K562 (cell line): ENCODE measurements around the gene PSME1. TPM values are rescaled to one million over a fixed set of nuclear protein-coding genes. Genes with fewer than 3 reads are reported as not detected.

Experiments used
- CAMTA2 ChIP-seq: fragments of 250-450 bp; sonication (Bioruptor Pico); conservative IDR thresholded peaks from 2 replicates; pipeline ENCODE4 v1.5.1; 2022
- KLF6 ChIP-seq: fragments of 250-450 bp; sonication (Bioruptor Pico); IDR thresholded peaks from 2 replicates; pipeline ENCODE4 v1.4.0; 2020; ENCODE audit warnings: mild to moderate bottlenecking, moderate library complexity, borderline replicate concordance
- PRDM10 ChIP-seq: fragments of 450-650 bp; IDR thresholded peaks from 2 replicates; pipeline ENCODE4 v1.6.1; 2018; ENCODE audit not compliant: partially characterized antibody
- RREB1 ChIP-seq: fragments of 250-450 bp; sonication (Bioruptor Pico); IDR thresholded peaks from 2 replicates; pipeline ENCODE4 v1.4.0; 2020
- TAF1 ChIP-seq: IDR thresholded peaks from 2 replicates; pipeline ENCODE4 v1.6.1; 2011; ENCODE audit warnings: mild to moderate bottlenecking, low read length, moderate library complexity; ENCODE audit not compliant: insufficient read depth, control insufficient read depth, severe bottlenecking; ENCODE audit errors: extremely low read depth
- TBL1XR1 ChIP-seq, 2 experiments: IDR thresholded peaks; 2 replicates each; pipeline ENCODE4 v1.6.1; 2012; ENCODE audit warnings: improper control_type of control experiment in 2 of 2, low read length in 2 of 2, mild to moderate bottlenecking in 1 of 2
- THRB ChIP-seq: fragments of 450-650 bp; formaldehyde crosslinking; conservative IDR thresholded peaks from 2 replicates; pipeline ENCODE4 v1.4.0; 2022; ENCODE audit warnings: mild to moderate bottlenecking, missing genetic modification characterization
- USF2 ChIP-seq: sonication (generic); formaldehyde crosslinking; IDR thresholded peaks from 2 replicates; pipeline ENCODE4 v1.5.0; 2020; ENCODE audit warnings: missing genetic modification reagents
- ZBTB9 ChIP-seq: fragments of 450-650 bp; formaldehyde crosslinking; IDR thresholded peaks from 2 replicates; pipeline ENCODE4 v1.4.0; 2020; ENCODE audit warnings: mild to moderate bottlenecking, moderate library complexity
- ZFPM2 ChIP-seq: fragments of 250-450 bp; sonication (Bioruptor Pico); IDR thresholded peaks from 2 replicates; pipeline ENCODE4 v1.5.1; 2022; ENCODE audit warnings: mild to moderate bottlenecking
- ZNF175 ChIP-seq: fragments of 200-800 bp; sonication (Bioruptor generic); IDR thresholded peaks from 2 replicates; pipeline ENCODE4 v1.6.1; 2016; ENCODE audit warnings: low read depth, mild to moderate bottlenecking, missing genetic modification characterization, missing compliant biosample characterization
- ZNF197 ChIP-seq: fragments of 200-800 bp; sonication (Bioruptor generic); IDR thresholded peaks from 2 replicates; pipeline ENCODE4 v1.6.1; 2016; ENCODE audit warnings: low read depth, missing genetic modification characterization, missing compliant biosample characterization
- ZNF584 ChIP-seq: fragments of 200-800 bp; sonication (Bioruptor generic); IDR thresholded peaks from 2 replicates; pipeline ENCODE4 v1.6.1; 2016; ENCODE audit warnings: low read depth, mild to moderate bottlenecking, missing genetic modification characterization, missing compliant biosample characterization
- polyA plus RNA-seq, 8 experiments: library from polyadenylated mRNA; depleted of rRNA in 4 of 8; stranded (reverse) in 5 of 8; unstranded in 3 of 8; fragments of >200 nt; fragmentation: Nextera tagmentation in 2 of 8; fragmentation: Illumina TruSeq in 1 of 8; extraction: Ambion mirVana in 2 of 8; extraction: Trizol in 1 of 8; gene quantifications; 2 replicates each; pipeline versions ENCODE4 v1.2.1 to v1.2.3, GENCODE V29; 2011 to 2014; ENCODE audit warnings: inconsistent platforms in 1 of 8, missing spikeins in 1 of 8
- total RNA-seq, 7 experiments: library from RNA; depleted of rRNA in 6 of 7; stranded (reverse); fragments of >200 nt in 6 of 7; fragmentation: Illumina TruSeq in 2 of 7; extraction: Trizol in 2 of 7; gene quantifications; 2 replicates each; pipeline versions ENCODE4 v1.2.1 to v1.2.3, GENCODE V29; 2011 to 2021; ENCODE audit warnings: low replicate concordance in 1 of 7

PSME1 gene
- total and polyA plus RNA-seq, 9 of the 15 experiments (the other 6 are each of a cell fraction or from before 2014, with no cell fraction given), result 20.3 to 180 (median 67.5) TPM

GRCh38 chr14:24167469-24168114 lies 31.6 kb downstream of the PSME1 start (continued):
- TF ChIP-seq PRDM10, result no peak
- TF ChIP-seq USF2 (CRISPR knock-in tag), result no peak
- no peak for TF ChIP-seq TAF1
- TF ChIP-seq THRB (CRISPR knock-in tag), result no peak
- TF ChIP-seq ZFPM2 (CRISPR knock-in tag), result no peak
- TF ChIP-seq CAMTA2 (CRISPR knock-in tag), result no peak
- no peak for TF ChIP-seq ZBTB9 (CRISPR knock-in tag)
- peak; percentile 72; the same call in 1 of the 2 replicates for TF ChIP-seq ZNF584 (CRISPR knock-in tag)
- no peak for TF ChIP-seq RREB1 (CRISPR knock-in tag)
- no peak for TF ChIP-seq KLF6 (CRISPR knock-in tag)
- TF ChIP-seq ZNF197, result no peak
- no peak for TF ChIP-seq TBL1XR1 (IDR thresholded peaks at IDR 0.05; ENCODE audit: low read length in 2 of 2)
- peak; percentile 37; the same call in 1 of the 2 replicates for TF ChIP-seq ZNF175
